Superior temporal gyrus (tissue), 1 donor: ENCODE data around the gene COL3A1.

ENCODE experiments used
- DNase-seq: peaks from one replicate; pipeline ENCODE4 v3.0.0-alpha.2; 2016; ENCODE audit errors: extremely low spot score

The COL3A1 gene

DNA sequence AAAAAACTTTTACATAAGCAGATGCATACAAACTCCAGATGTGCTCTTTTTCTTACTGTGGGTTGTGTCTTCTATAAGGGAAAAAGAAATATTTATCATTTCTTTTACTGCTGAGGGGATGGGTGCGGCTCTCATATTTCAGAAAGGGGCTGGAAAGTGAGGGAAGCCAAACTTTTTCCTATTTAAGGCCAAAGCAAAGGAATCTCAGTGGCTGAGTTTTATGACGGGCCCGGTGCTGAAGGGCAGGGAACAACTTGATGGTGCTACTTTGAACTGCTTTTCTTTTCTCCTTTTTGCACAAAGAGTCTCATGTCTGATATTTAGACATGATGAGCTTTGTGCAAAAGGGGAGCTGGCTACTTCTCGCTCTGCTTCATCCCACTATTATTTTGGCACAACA lies at the start of gene COL3A1:
Gene COL3A1, plus strand, starts transcription at position 210 of the 400 bp plus-strand sequence. Its CDS starts 117 bp downstream, at position 327.
- no peak for DNase-seq

DNA sequence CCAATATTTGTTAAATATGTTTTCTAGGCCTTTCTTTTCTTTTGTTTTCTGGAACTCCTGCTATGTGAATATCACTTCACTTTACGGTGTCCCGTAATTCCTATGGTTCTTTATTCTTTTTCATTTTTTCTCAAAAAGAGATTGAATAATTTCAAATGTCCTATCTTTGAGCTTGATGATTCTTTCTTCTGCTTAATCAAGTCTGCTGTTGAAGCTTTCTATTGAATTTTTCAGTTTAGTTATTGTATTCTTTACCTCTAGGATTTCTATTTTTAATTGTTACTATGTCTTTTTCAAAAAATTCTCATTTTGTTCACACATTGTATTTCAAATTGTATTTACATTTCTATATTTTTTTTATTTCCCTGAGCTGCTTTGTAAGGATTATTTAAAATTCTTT lies 45.5 kb upstream of the COL3A1 start:
- DNase-seq, result no peak

DNA sequence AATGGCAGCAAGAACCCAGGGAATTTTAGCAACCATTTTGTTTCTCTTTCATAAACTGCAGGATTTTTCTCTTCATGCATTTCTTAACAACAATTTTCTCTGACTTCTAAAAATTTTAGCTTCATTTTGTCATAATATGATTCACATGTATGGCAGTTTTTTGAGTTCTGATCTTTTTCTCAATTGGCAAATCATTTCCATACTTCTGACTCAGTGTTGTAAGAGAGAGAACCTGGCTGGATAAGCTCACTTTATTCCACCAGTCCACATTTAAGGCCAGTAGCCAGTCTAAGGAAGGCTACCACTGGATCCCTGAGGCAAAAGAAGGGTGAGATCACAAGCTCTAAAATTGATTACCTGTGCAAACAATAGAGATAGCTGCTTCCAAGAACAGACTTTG lies 42.8 kb upstream of the COL3A1 start:
- no peak for DNase-seq

DNA sequence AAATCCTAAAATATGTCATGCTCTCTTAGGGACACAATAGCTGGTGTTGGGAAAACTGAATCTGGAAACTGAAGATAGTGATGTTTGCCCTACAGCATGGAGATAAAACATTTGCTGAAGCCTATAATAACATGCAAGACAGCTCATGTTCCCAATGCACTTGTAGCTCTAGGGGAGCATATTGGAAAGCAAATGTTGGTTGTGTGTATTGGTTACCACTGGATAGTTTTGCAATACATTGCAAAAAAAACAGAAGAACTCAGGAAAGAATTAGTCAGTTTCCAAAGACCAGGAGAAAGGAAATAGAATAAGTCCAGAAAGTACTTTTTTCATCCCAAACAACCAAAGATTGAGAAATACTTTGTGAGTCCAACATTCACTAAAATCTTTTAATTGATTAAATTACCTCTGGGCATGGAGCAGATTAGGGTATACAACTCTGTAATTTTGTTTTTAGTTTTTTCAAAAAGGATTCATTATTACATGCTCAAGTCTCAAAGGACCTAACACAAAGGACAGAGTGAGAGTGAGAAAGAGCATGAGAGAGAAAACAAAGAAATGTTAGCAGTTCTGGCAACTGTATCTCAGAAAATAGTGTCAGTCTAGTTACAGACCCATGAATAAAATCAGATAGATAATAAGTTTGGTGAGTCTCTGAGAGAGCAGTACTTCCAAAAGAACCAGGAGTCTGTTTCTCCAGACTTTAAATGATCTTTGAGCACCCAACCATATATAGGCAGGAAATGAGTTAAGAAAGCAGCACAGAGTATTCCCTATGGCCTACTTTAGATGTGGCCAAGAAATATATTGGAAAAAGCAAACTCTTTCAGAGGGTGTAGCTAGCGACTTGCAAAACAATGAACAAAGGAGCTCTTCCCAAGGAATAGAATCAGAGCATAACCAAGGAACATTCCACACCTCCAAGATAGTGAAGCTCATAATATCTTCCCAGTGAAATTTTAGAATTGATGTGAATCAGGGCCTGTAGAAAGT lies 36.6 kb upstream of the COL3A1 start:
- no peak for DNase-seq

DNA sequence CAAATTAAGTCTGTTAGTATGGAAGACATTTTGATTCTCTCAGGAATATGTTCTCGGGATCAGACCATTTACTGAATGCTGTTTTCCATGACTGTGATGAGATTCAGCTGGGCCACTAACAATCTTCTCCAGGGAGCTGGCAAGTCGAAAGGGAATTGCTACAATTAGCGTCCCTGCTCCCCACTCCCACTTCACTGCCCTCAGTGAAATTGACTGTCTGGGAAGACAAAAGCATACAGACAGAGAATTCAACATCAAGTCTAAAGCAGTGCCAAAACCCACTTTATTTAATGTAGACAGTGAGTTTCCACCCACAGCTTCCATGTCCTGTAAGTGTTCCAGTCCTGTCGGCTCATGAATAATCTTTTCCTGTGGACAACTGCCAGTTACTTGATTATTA lies 34.0 kb upstream of the COL3A1 start:
- no peak for DNase-seq

DNA sequence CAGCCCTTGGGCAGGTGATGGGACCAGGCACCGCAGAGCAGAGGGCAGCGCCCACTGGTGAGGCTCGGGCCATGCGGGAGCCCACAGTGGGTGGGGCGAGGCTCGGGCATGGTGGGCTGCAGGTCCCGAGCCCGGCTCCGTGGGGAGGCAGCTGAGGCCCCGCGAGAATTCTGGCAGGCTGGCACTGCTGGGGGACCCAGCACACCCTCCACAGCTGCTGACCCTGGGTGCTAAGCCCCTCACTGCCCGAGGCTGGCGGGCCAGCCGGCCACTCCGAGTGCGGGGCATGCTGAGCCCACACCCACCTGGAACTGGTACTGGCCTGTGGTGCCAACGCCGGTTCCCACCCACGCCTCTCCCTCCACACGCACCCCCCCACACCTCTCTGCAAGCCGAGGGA lies 29.7 kb upstream of the COL3A1 start:
- DNase-seq, result no peak

DNA sequence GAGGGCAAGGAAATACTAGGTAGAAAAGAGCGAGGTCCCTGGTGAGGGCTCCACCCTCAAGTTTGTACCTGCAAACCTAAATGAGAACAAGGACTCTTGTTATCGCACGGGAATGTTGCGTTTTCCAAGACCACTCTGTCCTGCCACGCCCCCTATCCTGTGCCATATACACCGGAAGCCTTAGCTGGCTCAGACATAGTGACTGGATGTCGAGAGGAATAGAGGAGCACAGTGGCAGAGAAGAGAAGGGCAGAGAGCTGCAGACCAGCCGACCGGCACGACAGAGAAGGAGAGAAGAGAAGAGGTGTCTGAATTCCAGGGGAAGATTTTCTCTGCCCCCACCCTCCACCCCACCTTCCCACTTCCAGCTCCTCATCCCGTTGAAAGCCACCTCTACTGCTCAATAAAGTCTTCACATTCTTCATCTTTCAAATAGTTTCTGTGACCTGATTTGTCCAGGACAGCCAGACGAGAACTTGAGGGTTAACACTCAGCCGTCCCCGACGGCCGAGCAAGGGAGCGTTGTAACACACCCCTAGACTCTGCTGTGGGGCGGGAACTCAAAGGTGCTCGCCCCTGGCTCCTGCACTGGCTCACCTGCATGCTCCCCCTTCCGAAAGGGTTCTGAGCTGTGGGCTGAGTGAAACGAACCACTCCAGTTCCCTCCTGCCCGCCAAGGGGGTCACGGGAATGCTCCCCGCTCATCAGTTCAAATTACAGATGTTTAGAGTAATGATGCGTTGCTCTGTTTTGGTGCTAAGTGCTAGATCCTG lies 24.9 kb upstream of the COL3A1 start:
- no peak for DNase-seq

DNA sequence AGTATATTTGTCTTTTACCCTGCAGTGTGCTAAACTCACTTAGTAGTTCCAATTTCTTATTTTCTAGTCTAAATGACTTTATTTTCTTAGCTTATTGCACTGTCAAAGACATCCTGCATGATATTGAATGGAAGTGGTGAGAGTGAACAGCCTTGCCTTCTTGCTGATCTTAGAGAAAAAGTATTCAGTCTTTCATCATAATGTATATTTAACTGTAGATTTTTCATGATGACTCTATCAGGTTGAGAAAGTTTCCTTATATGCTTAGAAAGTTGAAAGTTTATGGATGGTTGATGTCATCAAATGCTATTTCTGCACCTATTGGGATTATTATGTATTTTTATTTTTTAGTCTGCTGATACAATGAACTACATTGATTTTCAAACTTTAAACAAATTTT lies 21.3 kb upstream of the COL3A1 start:
- no peak for DNase-seq

DNA sequence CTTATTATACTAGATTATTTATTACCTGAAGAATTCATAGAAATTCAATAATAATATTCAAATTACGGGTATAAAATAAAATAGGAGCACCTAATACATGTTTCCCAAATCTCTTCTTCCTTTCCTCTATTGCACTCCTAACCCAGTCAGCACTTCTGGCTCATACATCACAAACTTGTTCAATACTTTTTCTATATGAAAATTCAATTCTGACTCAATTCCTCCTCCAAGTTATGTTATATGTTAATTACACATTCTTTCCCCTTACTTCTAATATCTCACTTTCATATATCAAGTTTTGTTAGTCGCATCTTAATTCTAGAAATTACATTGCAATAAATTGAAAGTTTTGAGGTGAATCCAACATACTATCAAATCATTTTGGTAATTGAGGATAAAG lies 17.9 kb upstream of the COL3A1 start:
- no peak for DNase-seq

DNA sequence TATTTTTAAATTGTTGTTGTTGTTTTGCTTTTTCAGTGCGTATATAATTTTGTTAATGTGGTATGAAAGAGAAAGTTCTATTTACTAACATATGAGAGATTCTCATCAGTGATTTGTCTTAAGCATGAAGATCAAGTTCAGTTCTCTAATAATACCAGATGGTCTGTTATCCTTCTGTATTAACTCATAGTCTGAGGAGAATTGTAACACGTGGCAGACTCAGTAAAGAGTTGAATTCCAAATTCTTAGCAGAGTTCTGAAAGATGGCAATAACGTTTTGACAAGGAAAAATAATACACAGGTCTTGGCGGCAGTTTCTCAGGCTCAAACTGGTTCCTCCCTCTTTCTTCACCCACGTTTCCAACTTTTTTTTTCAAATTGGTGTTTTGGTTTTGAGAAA lies 17.2 kb upstream of the COL3A1 start:
- DNase-seq, result no peak

DNA sequence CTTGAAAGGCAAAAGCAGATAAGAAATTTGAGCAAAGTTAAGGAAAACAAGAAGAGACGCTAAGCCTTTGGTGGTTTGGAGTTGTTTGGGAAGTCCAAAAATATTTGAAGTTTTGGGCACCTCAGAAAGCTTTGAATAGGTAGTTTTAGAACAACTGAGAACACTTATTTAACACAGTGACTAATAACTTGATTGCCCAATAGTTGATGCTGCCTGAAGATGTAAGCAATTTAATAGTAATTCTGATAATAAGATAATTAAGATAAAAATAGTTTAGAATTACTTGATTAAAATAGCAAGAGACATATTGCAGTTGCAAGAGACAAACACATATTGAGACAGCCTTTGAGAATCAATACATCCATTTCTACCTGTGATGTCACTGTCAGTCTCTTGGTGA lies 16.5 kb upstream of the COL3A1 start:
- no peak for DNase-seq

DNA sequence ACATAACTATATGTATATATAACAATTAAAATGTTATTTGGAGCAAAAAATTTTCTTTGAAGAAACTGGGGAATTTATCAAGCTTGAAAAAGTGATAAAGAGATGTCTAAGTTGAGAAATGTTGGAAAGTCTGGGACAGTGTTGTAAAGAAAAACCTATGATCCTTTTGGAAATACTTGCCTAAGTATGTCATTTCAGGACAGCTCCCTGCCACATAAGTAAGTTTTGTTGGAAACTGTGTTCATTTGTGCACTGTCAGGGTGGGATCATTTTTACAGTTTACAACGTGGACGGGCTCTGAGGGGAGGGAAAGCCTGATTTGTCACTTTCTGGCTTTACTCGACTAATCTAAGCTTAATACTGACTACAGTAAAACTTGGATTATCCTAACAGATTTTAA lies 10.4 kb upstream of the COL3A1 start:
- no peak for DNase-seq

DNA sequence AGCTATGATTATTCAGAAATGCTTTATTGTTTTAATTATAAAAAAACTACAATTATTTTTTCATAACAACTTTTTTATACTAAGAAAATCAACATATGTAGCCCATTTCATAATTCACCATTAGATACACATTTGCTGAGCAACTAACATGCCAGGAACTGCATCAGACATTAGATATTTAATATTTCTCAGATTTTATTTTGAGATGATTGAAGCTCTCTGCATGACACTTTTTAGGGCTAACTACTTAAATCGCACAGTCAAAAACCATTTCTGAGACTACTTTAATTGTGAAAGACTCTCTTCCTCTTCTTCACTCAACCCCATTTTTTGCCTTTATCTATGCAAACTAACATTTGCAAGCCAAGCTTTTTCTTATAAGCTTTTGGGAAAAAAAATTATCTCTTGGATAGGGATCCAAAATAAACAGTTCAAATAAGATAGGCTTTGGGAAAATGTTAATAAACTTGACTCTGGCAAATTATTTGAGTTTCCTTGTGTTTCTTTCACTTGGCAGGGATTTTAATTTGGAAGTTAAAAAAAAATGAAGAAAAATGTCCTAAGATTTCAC lies 9.1 kb upstream of the COL3A1 start:
- no peak for DNase-seq

DNA sequence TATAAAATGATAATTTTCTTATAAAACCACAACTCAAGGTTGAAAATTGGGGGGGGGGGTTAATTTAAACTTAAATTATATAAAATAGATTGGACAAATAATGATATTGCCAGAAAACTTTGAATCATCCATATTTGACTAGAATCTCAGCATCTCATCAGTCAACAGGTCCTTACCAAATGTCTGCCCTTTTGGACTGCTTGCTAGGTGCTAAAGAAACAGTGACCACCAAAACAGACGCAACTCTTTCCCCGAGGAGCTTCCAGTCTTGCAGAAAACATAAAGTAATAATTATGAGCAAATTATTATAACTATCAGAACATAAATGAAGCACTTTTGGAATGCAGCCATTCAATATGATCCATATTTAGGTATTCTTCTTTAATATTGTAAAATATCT lies 8.6 kb upstream of the COL3A1 start:
- DNase-seq, result no peak

DNA sequence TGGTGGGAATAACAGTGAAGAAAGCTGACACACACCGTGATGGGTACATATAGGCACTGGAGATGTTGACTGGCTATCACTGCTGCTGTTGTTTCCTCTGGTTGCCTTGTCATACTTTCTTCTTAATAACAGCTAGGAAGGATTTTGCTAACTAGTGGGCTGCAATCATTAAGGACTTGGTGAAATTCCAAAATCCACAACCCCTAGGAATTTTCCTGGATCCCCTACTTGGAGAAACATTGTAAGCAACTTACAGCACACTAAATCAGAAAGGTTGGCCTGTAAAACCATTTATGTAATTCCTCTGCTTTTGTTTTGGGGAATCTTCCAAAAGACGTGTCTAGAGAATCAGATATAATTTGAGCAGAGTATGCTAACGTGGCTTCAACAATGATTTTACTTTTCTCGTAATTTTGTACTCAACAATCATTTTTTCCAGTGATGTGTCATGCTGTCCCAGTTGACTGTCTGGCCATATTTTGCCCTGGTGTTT lies 8.0 kb upstream of the COL3A1 start:
- DNase-seq, result no peak

DNA sequence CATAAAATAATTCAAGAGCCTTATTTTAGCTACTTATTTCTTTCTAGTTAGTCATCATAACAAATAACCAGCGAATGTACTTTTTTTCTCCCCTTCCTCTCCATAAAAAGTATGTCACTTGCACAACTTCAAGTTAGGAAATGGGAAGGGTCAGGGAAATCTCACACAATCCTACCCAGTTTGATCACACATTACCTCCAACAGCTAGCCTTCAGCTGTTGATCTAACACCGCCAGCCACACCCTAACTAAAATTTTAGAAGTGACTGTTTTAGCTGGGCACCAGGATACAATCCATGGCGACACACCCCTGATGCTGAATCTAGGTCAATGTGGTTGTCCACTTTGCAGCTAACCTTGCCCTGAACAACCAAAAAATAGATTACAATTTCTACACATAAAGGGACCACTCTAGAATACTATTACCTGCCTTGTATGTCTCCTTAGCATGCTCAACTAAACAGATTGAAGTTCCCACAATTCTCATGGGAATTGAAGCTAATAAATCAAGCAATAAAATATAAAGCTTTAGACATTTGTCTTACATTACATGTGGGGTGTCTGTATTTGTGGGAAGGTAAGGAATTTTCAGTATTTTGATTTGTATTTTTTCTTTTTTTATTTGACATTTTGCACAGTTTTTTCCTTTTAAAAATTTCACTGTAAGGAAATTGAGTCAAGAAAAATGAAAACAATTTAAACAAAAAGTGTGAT lies 7.3 kb upstream of the COL3A1 start:
- no peak for DNase-seq

DNA sequence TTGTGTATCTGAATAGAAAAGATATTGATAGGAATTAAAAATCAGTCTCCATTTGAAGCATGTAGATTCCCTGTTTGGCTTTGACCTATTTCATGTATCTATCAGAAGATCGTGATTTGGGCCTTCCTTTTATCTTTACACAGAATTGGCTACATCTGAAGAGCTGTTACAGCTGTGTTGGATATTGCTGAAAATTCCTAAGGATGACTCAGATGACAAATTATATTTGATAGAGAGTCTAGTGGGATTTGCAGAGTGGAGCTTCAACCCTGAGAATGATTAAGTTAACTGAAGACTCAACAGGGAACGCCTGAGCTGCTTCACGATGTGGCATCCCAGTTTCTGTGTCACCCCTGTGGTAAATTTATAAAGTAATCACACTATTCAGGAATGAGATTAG lies 4.9 kb upstream of the COL3A1 start:
- DNase-seq, result no peak

DNA sequence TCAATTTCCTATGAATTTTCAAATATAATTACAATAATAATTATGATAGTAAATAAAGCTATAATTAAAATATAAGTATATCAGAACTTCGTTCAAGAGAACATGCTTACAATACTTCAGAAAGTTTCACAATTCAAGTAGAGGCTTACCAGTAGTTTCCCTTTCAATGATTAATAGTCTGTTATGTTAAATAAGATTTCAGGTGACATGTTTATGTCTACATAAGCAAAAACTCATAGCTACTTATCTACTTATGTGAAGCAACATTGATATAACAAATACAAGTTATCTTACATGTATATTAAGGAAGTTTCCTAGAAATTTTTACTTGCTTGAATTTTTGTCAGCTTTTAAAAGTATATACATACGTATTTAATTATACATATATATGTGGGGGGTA lies 4.5 kb upstream of the COL3A1 start:
- no peak for DNase-seq

DNA sequence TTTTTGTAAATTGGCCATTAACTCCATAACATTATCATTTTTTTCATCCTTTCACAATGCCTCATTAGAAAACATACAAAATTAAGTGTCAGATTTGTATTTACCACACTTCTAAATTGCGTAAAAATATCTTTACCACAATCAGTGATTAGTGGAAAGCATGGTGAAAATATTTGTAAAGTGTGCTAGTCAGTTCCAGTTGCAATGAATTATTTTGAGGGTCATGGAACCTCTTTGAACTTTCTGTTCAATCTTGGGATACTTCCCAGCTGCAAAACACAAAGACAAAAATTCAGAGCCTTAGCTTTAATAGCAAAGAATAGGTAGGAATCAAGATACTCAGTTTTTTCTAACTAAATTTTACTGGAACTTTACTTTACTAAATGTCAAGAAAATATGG lies 4.0 kb upstream of the COL3A1 start:
- DNase-seq, result no peak

DNA sequence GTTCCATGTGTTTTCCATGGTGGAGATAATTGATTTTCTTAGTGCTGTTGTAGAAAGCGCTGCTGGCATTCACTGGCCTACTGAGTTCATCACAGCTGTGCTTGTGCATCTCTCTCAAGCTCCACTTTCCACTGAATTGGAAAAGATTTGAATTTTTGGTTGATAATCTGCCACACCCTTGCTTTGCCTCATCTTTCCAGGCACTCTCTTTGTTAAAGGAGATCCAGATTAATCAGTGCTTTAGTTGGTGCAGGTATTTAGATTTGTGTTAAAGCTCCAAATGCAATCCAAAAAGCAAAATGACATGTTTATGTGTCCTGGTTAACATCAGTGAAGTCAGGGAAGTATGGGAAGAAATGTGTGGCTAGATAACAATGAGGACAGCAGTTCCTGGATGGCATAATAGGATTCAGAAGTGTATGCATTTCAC lies 2.7 kb upstream of the COL3A1 start:
- DNase-seq, result no peak

DNA sequence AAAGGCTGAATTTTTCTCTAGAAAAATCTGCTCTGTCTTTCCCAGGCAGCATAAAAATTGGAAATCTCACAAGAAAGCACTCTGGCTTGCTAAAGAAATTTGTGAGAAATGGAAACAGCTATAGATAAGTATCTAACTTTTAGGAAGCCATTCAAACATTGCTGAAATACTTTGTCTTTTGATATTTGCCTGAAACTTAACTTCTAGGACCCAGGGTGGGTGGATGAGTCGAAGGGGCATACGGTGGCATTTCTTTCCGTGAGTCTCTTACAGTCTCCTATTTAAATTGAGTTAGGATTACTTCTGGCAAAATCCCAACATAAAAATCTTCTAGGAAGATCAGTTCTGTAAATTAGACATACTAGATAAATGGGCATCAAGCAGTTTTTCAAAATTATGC lies 532 bp upstream of the COL3A1 start:
- DNase-seq, result no peak
